K562 (cell line): ENCODE results near the gene KAT7. TPM values are rescaled to one million over a fixed set of nuclear protein-coding genes. Genes with fewer than 3 reads are reported as not detected.
A peak's percentile ranks its signal among the peaks of the same experiment; 100 is the strongest.

Source experiments
- BACH1 ChIP-seq: fragments of 200-800 bp; sonication (Bioruptor generic); IDR thresholded peaks from 2 replicates; pipeline ENCODE4 v1.6.1; 2016; ENCODE audit warnings: missing genetic modification characterization, missing compliant biosample characterization
- CBFA2T2 ChIP-seq: fragments of 450-650 bp; conservative IDR thresholded peaks from 2 replicates; pipeline ENCODE4 v1.6.1; 2017; ENCODE audit warnings: mild to moderate bottlenecking
- CCNT2 ChIP-seq: IDR thresholded peaks from 2 replicates; pipeline ENCODE4 v1.6.1; 2011; ENCODE audit warnings: borderline replicate concordance, low read depth, mild to moderate bottlenecking, moderate library complexity, mixed read lengths, low read length; ENCODE audit not compliant: insufficient read length; ENCODE audit errors: extremely low read depth
- CHAMP1 ChIP-seq: fragments of 450-650 bp; IDR thresholded peaks from 2 replicates; pipeline ENCODE4 v1.6.1; 2016; ENCODE audit warnings: mild to moderate bottlenecking
- CXXC5 ChIP-seq: fragments of 250-450 bp; sonication (Bioruptor Pico); IDR thresholded peaks from 2 replicates; pipeline ENCODE4 v1.8.0; 2022; ENCODE audit warnings: inconsistent platforms, mild to moderate bottlenecking, moderate library complexity
- DEAF1 ChIP-seq: fragments of 450-650 bp; formaldehyde crosslinking; IDR thresholded peaks from 2 replicates; pipeline ENCODE4 v1.4.0; 2020; ENCODE audit warnings: mild to moderate bottlenecking, moderate library complexity
- KLF13 ChIP-seq: fragments of 450-650 bp; IDR thresholded peaks from 2 replicates; pipeline ENCODE4 v1.6.1; 2016; ENCODE audit warnings: missing genetic modification characterization, low read depth, mild to moderate bottlenecking, missing compliant biosample characterization, moderate library complexity, borderline replicate concordance
- MCM5 ChIP-seq: fragments of 450-650 bp; IDR thresholded peaks from 2 replicates; pipeline ENCODE4 v1.6.1; 2016; ENCODE audit warnings: low read depth
- PHB2 ChIP-seq: fragments of 450-650 bp; IDR thresholded peaks from 2 replicates; pipeline ENCODE4 v1.6.1; 2017; ENCODE audit warnings: low read depth
- POU5F1 ChIP-seq: fragments of 150-350 bp; IDR thresholded peaks from 2 replicates; pipeline ENCODE4 v1.6.1; 2014; ENCODE audit warnings: borderline replicate concordance, low read length, low read depth, mild to moderate bottlenecking; ENCODE audit not compliant: partially characterized antibody
- RBM25 ChIP-seq: fragments of 200-400 bp; formaldehyde crosslinking; IDR thresholded peaks from 2 replicates; pipeline ENCODE4 v1.6.1; 2018; ENCODE audit warnings: low read length, low read depth, moderate library complexity; ENCODE audit not compliant: severe bottlenecking
- STAG1 ChIP-seq: sonication (generic); formaldehyde crosslinking; IDR thresholded peaks from 2 replicates; pipeline ENCODE4 v1.5.0; 2020; ENCODE audit warnings: missing genetic modification reagents, borderline replicate concordance
- STAT5B ChIP-seq: fragments of 250-450 bp; sonication (Bioruptor Pico); IDR thresholded peaks from 2 replicates; pipeline ENCODE4 v1.8.0; 2021; ENCODE audit warnings: mild to moderate bottlenecking, inconsistent platforms
- ZBTB26 ChIP-seq: fragments of 450-650 bp; formaldehyde crosslinking; IDR thresholded peaks from 2 replicates; pipeline ENCODE4 v1.4.0; 2022; ENCODE audit warnings: missing genetic modification characterization
- ZBTB8A ChIP-seq: fragments of 450-650 bp; IDR thresholded peaks from 2 replicates; pipeline ENCODE4 v1.6.1; 2018; ENCODE audit warnings: mild to moderate bottlenecking, moderate library complexity; ENCODE audit not compliant: partially characterized antibody
- ZKSCAN1 ChIP-seq: fragments of 150-350 bp; IDR thresholded peaks from 2 replicates; pipeline ENCODE4 v1.6.1; 2016; ENCODE audit warnings: low read depth, low read length
- ZNF384 ChIP-seq: IDR thresholded peaks from 2 replicates; pipeline ENCODE4 v1.6.1; 2012; ENCODE audit warnings: low read depth, low read length, improper control_type of control experiment
- ZNF592 ChIP-seq: fragments of 450-650 bp; IDR thresholded peaks from 2 replicates; pipeline ENCODE4 v1.6.1; 2017; ENCODE audit warnings: antibody characterized with exemption, mild to moderate bottlenecking
- ZNF707 ChIP-seq: fragments of 250-450 bp; sonication (Bioruptor Pico); conservative IDR thresholded peaks from 2 replicates; pipeline ENCODE4 v1.8.0; 2022; ENCODE audit warnings: inconsistent platforms, mild to moderate bottlenecking, moderate library complexity
- ZSCAN29 ChIP-seq: fragments of 450-650 bp; IDR thresholded peaks from 2 replicates; pipeline ENCODE4 v1.6.1; 2017
- polyA plus RNA-seq, 8 experiments: library from polyadenylated mRNA; depleted of rRNA in 4 of 8; stranded (reverse) in 5 of 8; unstranded in 3 of 8; fragments of >200 nt; fragmentation: Nextera tagmentation in 2 of 8; fragmentation: Illumina TruSeq in 1 of 8; extraction: Ambion mirVana in 2 of 8; extraction: Trizol in 1 of 8; gene quantifications; 2 replicates each; pipeline versions ENCODE4 v1.2.1 to v1.2.3, GENCODE V29; 2011 to 2014; ENCODE audit warnings: inconsistent platforms in 1 of 8, missing spikeins in 1 of 8
- total RNA-seq, 7 experiments: library from RNA; depleted of rRNA in 6 of 7; stranded (reverse); fragments of >200 nt in 6 of 7; fragmentation: Illumina TruSeq in 2 of 7; extraction: Trizol in 2 of 7; gene quantifications; 2 replicates each; pipeline versions ENCODE4 v1.2.1 to v1.2.3, GENCODE V29; 2011 to 2021; ENCODE audit warnings: low replicate concordance in 1 of 7

Gene KAT7
- total and polyA plus RNA-seq, 9 of the 15 experiments (the other 6 are each of a cell fraction or from before 2014, with no cell fraction given) = 10.8 to 57.3 (median 34.8) TPM

GRCh38 chr17:49760932-49761558 lies 27.4 kb upstream of the KAT7 start (continued):
- peak; percentile 66; the same call in 1 of the 2 replicates for TF ChIP-seq ZNF592
- no peak for TF ChIP-seq STAT5B (CRISPR knock-in tag)
- TF ChIP-seq MCM5 = no peak
- peak; percentile 44; the same call in 1 of the 2 replicates for TF ChIP-seq CXXC5 (CRISPR knock-in tag)
- TF ChIP-seq STAG1 (CRISPR knock-in tag) = no peak
- TF ChIP-seq ZBTB8A = no peak
- TF ChIP-seq POU5F1 = no peak
- TF ChIP-seq KLF13 = no peak
- no peak for TF ChIP-seq DEAF1
- no peak for TF ChIP-seq CCNT2
- no peak for TF ChIP-seq ZBTB26 (CRISPR knock-in tag)
- TF ChIP-seq CHAMP1 = no peak
- TF ChIP-seq CBFA2T2 = peak; percentile 82
- no peak for TF ChIP-seq ZNF384
- TF ChIP-seq ZNF707 (CRISPR knock-in tag) = no peak
- TF ChIP-seq ZSCAN29 = no peak
- TF ChIP-seq ZKSCAN1 = no peak
- no peak for TF ChIP-seq PHB2
- TF ChIP-seq BACH1 (tag) = no peak
- no peak for TF ChIP-seq RBM25
